HL-60 (cell line): ENCODE measurements around the gene COG2.

Experiments
- DNase-seq, 2 experiments: peaks; one replicate each; pipeline ENCODE4 v3.0.0-alpha.2; 2010 to 2020; ENCODE audit warnings: low read depth in 1 of 2, low spot score in 1 of 2
- H3K27ac ChIP-seq: fragments of 250-450 bp; sonication (Bioruptor Pico); replicated peaks from 2 replicates; pipeline ENCODE4 v1.5.1; 2020; ENCODE audit warnings: mild to moderate bottlenecking, moderate library complexity
- H3K27me3 ChIP-seq: fragments of 250-450 bp; sonication (Bioruptor Pico); 2 replicates; pipeline ENCODE4 v1.5.1; 2021; ENCODE audit warnings: mild to moderate bottlenecking, moderate library complexity; ENCODE audit not compliant: insufficient read depth, poor library complexity, severe bottlenecking
- H3K4me3 ChIP-seq: replicated peaks from 2 replicates; pipeline ENCODE4 v1.5.1; 2011; ENCODE audit warnings: mild to moderate bottlenecking, control low read depth, low read length; ENCODE audit not compliant: insufficient read depth
- GABPA ChIP-seq: IDR thresholded peaks from 2 replicates; pipeline ENCODE4 v1.6.1; 2012; ENCODE audit warnings: low read depth
- POLR2AphosphoS5 ChIP-seq: IDR thresholded peaks from 2 replicates; pipeline ENCODE4 v1.6.1; 2012; ENCODE audit warnings: low read depth
- SPI1 ChIP-seq: IDR thresholded peaks from 2 replicates; pipeline ENCODE4 v1.6.1; 2012; ENCODE audit warnings: low read depth, mild to moderate bottlenecking, borderline replicate concordance
- TF ChIP-seq, protein P1 (sequence below): IDR thresholded peaks from 2 replicates; pipeline ENCODE4 v1.6.1; 2012; ENCODE audit warnings: low read depth; ENCODE audit not compliant: insufficient replicate concordance
- TF ChIP-seq, protein P2 (sequence below): IDR thresholded peaks from one replicate; pipeline ENCODE4 v1.5.1; 2011; ENCODE audit warnings: low read length, control low read depth, inconsistent platforms; ENCODE audit not compliant: insufficient read depth

The COG2 gene

DNA sequence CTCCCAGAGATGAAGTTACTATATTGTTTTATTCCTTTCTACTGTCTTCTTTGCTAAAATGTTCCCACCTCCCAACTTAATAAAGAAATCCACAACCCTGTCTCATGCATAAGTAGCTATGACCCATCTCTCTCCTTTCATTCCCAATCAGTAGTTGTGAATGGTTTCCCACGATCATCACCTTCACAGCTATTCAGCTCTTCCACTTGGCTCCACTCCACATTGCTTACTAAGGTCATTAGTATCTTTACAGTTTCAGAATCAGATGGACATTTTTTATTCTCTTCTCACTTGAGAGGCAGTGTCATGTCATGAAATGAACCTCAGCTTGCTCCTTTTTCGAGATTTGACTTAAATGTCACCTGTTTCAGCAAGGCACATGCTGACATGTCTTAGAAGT, 47.1 kb upstream of the COG2 start:
- H3K4me3 ChIP-seq, result no peak overlapping the region
- TF ChIP-seq POLR2AphosphoS5 (no peak), GABPA (no peak), SPI1 (no peak)
- TF ChIP-seq, protein P1, sequence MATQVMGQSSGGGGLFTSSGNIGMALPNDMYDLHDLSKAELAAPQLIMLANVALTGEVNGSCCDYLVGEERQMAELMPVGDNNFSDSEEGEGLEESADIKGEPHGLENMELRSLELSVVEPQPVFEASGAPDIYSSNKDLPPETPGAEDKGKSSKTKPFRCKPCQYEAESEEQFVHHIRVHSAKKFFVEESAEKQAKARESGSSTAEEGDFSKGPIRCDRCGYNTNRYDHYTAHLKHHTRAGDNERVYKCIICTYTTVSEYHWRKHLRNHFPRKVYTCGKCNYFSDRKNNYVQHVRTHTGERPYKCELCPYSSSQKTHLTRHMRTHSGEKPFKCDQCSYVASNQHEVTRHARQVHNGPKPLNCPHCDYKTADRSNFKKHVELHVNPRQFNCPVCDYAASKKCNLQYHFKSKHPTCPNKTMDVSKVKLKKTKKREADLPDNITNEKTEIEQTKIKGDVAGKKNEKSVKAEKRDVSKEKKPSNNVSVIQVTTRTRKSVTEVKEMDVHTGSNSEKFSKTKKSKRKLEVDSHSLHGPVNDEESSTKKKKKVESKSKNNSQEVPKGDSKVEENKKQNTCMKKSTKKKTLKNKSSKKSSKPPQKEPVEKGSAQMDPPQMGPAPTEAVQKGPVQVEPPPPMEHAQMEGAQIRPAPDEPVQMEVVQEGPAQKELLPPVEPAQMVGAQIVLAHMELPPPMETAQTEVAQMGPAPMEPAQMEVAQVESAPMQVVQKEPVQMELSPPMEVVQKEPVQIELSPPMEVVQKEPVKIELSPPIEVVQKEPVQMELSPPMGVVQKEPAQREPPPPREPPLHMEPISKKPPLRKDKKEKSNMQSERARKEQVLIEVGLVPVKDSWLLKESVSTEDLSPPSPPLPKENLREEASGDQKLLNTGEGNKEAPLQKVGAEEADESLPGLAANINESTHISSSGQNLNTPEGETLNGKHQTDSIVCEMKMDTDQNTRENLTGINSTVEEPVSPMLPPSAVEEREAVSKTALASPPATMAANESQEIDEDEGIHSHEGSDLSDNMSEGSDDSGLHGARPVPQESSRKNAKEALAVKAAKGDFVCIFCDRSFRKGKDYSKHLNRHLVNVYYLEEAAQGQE, result no peak
- TF ChIP-seq, protein P2, sequence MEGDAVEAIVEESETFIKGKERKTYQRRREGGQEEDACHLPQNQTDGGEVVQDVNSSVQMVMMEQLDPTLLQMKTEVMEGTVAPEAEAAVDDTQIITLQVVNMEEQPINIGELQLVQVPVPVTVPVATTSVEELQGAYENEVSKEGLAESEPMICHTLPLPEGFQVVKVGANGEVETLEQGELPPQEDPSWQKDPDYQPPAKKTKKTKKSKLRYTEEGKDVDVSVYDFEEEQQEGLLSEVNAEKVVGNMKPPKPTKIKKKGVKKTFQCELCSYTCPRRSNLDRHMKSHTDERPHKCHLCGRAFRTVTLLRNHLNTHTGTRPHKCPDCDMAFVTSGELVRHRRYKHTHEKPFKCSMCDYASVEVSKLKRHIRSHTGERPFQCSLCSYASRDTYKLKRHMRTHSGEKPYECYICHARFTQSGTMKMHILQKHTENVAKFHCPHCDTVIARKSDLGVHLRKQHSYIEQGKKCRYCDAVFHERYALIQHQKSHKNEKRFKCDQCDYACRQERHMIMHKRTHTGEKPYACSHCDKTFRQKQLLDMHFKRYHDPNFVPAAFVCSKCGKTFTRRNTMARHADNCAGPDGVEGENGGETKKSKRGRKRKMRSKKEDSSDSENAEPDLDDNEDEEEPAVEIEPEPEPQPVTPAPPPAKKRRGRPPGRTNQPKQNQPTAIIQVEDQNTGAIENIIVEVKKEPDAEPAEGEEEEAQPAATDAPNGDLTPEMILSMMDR, result no peak
- no peak for DNase-seq
- no peak overlapping the region for H3K27ac ChIP-seq
- no peaks in the 10 kb centered on the region for H3K27me3 ChIP-seq

DNA sequence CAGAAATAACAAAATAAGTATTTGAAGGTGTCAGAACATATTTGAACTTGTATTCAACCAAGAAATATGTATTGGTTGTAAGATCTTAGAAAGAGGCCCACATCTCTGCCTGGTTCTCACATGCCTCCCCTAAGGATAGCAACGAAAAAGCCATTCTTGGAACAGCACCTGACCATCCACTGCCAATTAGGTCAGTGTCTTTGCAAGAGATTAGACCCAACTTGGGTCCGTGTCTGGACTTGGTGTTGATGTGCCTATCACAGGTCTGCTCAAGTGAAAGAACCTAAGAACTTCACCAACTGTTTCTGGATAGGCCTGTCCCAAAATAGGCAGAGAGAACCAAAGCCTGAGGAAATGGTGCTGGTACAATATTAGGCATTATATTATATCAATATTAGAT, 46.0 kb upstream of the COG2 start:
- Histone ChIP-seq H3K27ac (no peak overlapping the region), H3K4me3 (no peak overlapping the region), H3K27me3 (no peaks in the 10 kb centered on the region)
- TF ChIP-seq SPI1 (no peak), POLR2AphosphoS5 (no peak), GABPA (no peak)
- TF ChIP-seq, protein P2, result no peak
- TF ChIP-seq, protein P1, result no peak
- no peak for DNase-seq

DNA sequence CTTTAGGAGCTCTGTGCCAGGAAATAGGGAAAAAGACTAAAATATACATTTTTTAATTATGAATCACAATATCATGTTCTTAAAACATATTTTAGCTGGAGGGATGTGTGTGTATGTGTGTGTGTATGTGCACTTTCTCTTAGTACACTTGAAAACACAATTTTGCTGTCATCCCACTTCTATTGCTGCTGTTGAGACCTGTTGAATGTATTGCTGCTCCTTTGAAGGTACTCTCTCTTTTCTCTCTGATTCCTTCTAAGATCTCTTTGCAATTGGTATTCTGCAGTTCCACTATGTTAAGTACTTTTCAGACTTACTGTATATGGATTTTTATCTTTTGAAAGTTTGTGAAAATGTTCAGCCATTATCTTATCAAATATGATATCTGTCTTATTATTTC, 43.5 kb upstream of the COG2 start:
- TF ChIP-seq POLR2AphosphoS5 (no peak), GABPA (no peak), SPI1 (no peak)
- TF ChIP-seq, protein P2, result no peak
- TF ChIP-seq, protein P1, result no peak
- H3K27ac ChIP-seq, result no peak overlapping the region
- no peak overlapping the region for H3K4me3 ChIP-seq
- no peaks in the 10 kb centered on the region for H3K27me3 ChIP-seq
- no peak for DNase-seq
